ENCODE measurements around the gene CD300LD. TPM values are rescaled to one million over a fixed set of nuclear protein-coding genes. Genes with fewer than 3 reads are reported as not detected.
"Not testable (repeated sequence)": the region's sequence is repeated elsewhere in the genome, so short reads cannot be mapped to it uniquely, and the experiment has no call there.

CD300LD gene
- total RNA-seq, 4 donors from 2014 or later: not detected

GRCh38 chr17:74565126-74565525 lies 27.0 kb downstream of the CD300LD start:
- no peaks in the 10 kb centered on the region for H3K36me3 ChIP-seq
- H3K4me1 ChIP-seq: no peaks in the 10 kb centered on the region
- no peak overlapping the region for H3K27ac ChIP-seq (replicated peaks in 1 of 4)
- no peak overlapping the region for H3K4me3 ChIP-seq
- no peak for DNase-seq (ENCODE audit: extremely low spot score)
- H3K27me3 ChIP-seq: peaks cover 0 to 38% (median 0%) of the 10 kb centered on the region in 4 donors
- TF ChIP-seq EP300 (IDR thresholded peaks at IDR 0.05) (no peak), POLR2AphosphoS5 (IDR thresholded peaks at IDR 0.05) (no peak), POLR2A (IDR thresholded peaks at IDR 0.05; ENCODE audit: low read depth) (no peak)
- TF ChIP-seq, protein P1, sequence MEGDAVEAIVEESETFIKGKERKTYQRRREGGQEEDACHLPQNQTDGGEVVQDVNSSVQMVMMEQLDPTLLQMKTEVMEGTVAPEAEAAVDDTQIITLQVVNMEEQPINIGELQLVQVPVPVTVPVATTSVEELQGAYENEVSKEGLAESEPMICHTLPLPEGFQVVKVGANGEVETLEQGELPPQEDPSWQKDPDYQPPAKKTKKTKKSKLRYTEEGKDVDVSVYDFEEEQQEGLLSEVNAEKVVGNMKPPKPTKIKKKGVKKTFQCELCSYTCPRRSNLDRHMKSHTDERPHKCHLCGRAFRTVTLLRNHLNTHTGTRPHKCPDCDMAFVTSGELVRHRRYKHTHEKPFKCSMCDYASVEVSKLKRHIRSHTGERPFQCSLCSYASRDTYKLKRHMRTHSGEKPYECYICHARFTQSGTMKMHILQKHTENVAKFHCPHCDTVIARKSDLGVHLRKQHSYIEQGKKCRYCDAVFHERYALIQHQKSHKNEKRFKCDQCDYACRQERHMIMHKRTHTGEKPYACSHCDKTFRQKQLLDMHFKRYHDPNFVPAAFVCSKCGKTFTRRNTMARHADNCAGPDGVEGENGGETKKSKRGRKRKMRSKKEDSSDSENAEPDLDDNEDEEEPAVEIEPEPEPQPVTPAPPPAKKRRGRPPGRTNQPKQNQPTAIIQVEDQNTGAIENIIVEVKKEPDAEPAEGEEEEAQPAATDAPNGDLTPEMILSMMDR (IDR thresholded peaks at IDR 0.05): no peak
- 52% methylated on average over 5 of the region's 5 CpGs for WGBS
- no peaks in the 10 kb centered on the region for H3K9me3 ChIP-seq
- intact Hi-C loops (cut with DNase I): no loop called here

DNA sequence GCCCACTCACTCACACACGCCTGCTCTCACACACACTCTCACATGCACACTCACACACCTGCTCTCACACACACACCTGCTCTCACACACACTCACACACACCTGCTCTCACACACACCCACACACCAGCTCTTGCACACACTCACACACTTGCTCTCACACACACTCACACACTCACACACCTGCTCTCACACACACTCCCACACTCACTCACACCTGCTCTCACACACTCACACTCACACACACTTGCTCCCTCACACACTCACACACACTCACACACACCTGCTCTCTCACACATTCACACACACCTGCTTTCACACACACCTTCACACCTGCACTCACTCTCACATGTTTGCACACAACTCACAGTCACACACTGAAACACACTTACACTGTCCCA lies 28.7 kb downstream of the CD300LD start:
- TF ChIP-seq EP300 (IDR thresholded peaks at IDR 0.05): no peak
- TF ChIP-seq, protein P1 (IDR thresholded peaks at IDR 0.05): no peak
- no peak for TF ChIP-seq POLR2AphosphoS5 (IDR thresholded peaks at IDR 0.05)
- no peak for TF ChIP-seq POLR2A (IDR thresholded peaks at IDR 0.05; ENCODE audit: low read depth)
- H3K27me3 ChIP-seq: peaks cover 0 to 27% (median 0%) of the 10 kb centered on the region in 4 donors
- intact Hi-C loops (cut with DNase I): no loop called here
- no peak overlapping the region for H3K4me3 ChIP-seq
- no peak overlapping the region for H3K27ac ChIP-seq (replicated peaks in 1 of 4)
- H3K4me1 ChIP-seq: no peaks in the 10 kb centered on the region
- WGBS: 90% methylated on average over 1 of the region's 1 CpG
- H3K36me3 ChIP-seq: no peaks in the 10 kb centered on the region
- H3K9me3 ChIP-seq: no peaks in the 10 kb centered on the region
- no peak for DNase-seq (ENCODE audit: extremely low spot score)

- Histone ChIP-seq H3K9me3 (no peaks in the 10 kb centered on the region), H3K4me1 (no peaks in the 10 kb centered on the region), H3K36me3 (no peaks in the 10 kb centered on the region), H3K27me3 (peaks cover 0 to 21% (median 0%) of the 10 kb centered on the region in 4 donors), H3K27ac (replicated peaks in 1 of 4) (no peak overlapping the region), H3K4me3 (no peak overlapping the region)
- no peak for DNase-seq (ENCODE audit: extremely low spot score)
- intact Hi-C loops (cut with DNase I): no loop called here
- WGBS: 59% methylated on average over 3 of the region's 3 CpGs
- TF ChIP-seq EP300 (IDR thresholded peaks at IDR 0.05): no peak
- no peak for TF ChIP-seq POLR2AphosphoS5 (IDR thresholded peaks at IDR 0.05)
- TF ChIP-seq, protein P1 (IDR thresholded peaks at IDR 0.05): no peak
- no peak for TF ChIP-seq POLR2A (IDR thresholded peaks at IDR 0.05; ENCODE audit: low read depth)
Measured at GRCh38 chr17:74561586-74561985, 30.5 kb downstream of the CD300LD start.

- TF ChIP-seq POLR2AphosphoS5 (IDR thresholded peaks at IDR 0.05) (no peak), POLR2A (IDR thresholded peaks at IDR 0.05; ENCODE audit: low read depth) (no peak), EP300 (IDR thresholded peaks at IDR 0.05) (no peak)
- TF ChIP-seq, protein P1 (IDR thresholded peaks at IDR 0.05): no peak
- intact Hi-C loops (cut with DNase I): no loop called here
- H3K27me3 ChIP-seq: peaks cover 0 to 3% (median 0%) of the 10 kb centered on the region in 4 donors
- H3K4me1 ChIP-seq: no peaks in the 10 kb centered on the region
- no peak for DNase-seq (ENCODE audit: extremely low spot score)
- WGBS: 80% methylated on average over 6 of the region's 6 CpGs
- no peaks in the 10 kb centered on the region for H3K36me3 ChIP-seq
- no peak overlapping the region for H3K27ac ChIP-seq (replicated peaks in 1 of 4)
- H3K9me3 ChIP-seq: no peaks in the 10 kb centered on the region
- H3K4me3 ChIP-seq: no peak overlapping the region
Measured at GRCh38 chr17:74558882-74559519, 33.1 kb downstream of the CD300LD start.

GRCh38 chr17:74558402-74558801 lies 33.7 kb downstream of the CD300LD start:
- H3K9me3 ChIP-seq; H3K27ac ChIP-seq (replicated peaks in 1 of 4); DNase-seq (ENCODE audit: extremely low spot score); intact Hi-C loops (cut with DNase I); H3K36me3 ChIP-seq; H3K27me3 ChIP-seq; H3K4me3 ChIP-seq; H3K4me1 ChIP-seq: not testable (repeated sequence)
- 78% methylated on average over 4 of the region's 4 CpGs for WGBS
